ENCODE measurements around the gene RGMA. TPM values are rescaled to one million over a fixed set of nuclear protein-coding genes. Genes with fewer than 3 reads are reported as not detected.

RGMA gene
- total RNA-seq, 1 donor from 2014 or later: 0.40 TPM

DNA sequence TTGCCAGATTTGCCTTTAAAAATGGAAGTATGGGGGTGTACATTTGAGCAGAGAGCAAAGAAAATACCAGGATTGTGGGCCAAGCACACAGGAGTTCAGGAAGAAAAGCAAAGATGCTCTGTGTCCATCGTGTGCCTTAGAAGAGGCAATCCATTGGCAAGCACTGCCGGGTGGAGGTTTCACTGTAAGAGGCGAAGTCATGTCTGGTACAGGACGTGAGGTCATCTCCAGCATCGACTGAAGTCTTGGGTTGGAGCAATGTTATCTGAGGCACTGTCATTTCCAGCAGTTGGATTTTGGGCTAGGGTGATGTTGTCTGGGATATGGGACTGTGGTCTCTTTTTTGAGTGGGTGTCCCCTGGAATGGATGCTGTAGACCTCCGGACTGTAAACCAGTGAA lies 4.8 kb upstream of the RGMA start:
- no peak overlapping the region for H3K4me3 ChIP-seq (ENCODE audit: low read depth, low read length)
- TF ChIP-seq, protein P1, sequence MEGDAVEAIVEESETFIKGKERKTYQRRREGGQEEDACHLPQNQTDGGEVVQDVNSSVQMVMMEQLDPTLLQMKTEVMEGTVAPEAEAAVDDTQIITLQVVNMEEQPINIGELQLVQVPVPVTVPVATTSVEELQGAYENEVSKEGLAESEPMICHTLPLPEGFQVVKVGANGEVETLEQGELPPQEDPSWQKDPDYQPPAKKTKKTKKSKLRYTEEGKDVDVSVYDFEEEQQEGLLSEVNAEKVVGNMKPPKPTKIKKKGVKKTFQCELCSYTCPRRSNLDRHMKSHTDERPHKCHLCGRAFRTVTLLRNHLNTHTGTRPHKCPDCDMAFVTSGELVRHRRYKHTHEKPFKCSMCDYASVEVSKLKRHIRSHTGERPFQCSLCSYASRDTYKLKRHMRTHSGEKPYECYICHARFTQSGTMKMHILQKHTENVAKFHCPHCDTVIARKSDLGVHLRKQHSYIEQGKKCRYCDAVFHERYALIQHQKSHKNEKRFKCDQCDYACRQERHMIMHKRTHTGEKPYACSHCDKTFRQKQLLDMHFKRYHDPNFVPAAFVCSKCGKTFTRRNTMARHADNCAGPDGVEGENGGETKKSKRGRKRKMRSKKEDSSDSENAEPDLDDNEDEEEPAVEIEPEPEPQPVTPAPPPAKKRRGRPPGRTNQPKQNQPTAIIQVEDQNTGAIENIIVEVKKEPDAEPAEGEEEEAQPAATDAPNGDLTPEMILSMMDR (conservative IDR thresholded peaks at IDR 0.05; ENCODE audit: low read depth, low read length): no peak
- DNase-seq (ENCODE audit: low read depth): no peak

DNA sequence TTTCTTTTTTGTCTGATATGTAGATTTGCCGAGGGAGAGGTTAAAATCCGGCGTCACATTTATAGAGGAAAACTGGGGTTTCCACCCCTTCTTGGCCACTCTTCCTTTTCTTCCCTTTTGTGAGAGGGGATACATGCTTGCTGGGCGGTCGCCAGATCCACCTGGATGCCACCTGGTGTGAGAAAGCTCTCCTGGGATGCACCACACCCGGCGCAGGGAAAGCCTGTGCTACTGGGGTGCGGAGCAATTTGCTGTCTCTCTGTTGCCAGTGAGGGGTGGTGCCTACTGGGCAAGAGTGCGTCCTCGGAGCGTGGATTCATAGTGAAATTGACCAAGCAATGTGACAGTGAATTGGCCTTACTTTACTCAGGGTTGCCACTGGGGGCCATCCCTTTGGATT lies 2.5 kb upstream of the RGMA start:
- TF ChIP-seq, protein P1 (conservative IDR thresholded peaks at IDR 0.05; ENCODE audit: low read depth, low read length): no peak
- H3K4me3 ChIP-seq (ENCODE audit: low read depth, low read length): no peak overlapping the region
- no peak for DNase-seq (ENCODE audit: low read depth)

DNA sequence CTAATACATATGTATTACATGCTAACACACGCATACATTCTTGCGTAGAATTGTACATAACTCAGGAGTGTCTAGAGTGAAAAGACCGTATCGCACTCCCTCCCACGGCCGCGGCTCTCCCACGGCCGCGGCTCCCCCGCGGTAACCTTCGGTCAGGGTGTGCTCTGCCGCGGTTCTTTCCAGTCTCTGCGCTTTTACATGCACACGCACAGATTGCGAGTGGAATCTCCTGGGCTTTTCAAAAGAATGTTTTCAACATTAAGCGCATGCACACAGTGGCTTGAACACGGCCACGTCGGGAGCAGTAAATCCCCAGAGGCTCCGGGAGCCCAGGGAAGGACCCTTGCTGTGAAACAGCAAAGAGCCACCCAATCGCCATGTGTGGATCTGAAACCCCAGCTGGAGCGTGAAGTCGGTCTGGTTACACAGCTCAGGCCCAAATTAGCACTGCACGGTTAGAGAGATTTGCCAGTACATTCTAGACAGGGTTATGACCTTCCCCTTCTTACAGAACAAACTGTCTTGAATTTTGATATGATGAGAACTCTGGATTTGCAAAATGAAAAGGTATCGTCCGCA lies 805 bp upstream of the RGMA start:
- DNase-seq (ENCODE audit: low read depth): no peak
- TF ChIP-seq, protein P1 (conservative IDR thresholded peaks at IDR 0.05; ENCODE audit: low read depth, low read length): no peak

DNA sequence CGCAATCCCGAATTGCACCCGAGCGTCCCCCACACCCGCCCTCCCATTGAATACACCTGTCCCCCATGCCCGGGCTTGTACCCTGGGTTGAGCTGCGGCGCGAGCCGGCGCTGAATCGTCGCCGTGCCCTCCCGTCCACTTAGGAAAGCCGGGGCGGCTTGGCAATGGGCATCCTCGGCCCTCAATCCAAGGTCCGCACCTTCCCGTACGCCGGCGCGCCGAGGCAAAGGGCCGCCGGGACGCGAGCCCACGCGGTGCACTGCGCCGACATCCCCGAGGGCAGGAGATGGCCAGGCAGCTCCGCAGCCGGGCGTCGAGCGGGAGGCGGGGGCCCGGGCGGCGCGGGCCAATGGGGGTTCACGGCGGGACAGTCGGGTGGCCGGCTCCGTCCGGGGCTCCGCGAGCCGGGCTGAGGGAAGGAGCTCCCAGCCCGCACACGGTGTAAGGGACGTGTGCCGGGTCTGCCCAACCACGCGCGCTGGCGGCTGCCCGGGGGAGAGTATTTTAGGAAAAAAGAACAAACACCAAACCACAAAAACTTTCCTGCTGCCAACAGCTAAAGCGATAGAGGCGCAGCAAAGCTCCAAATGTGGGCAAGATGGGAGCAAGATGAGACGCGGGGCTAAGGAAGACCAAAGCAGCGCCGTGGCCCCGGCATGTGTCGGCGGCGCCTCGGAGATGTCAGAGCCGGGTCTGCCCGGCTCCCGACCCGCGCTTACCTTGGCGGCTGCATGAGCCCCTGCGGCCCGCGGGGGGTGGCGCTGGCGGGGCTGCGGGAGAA lies 621 bp downstream of the RGMA start:
- DNase-seq (ENCODE audit: low read depth): no peak
- H3K4me3 ChIP-seq (ENCODE audit: low read depth, low read length): peak overlapping the region; percentile 28
- TF ChIP-seq, protein P1 (conservative IDR thresholded peaks at IDR 0.05; ENCODE audit: low read depth, low read length): no peak

More for the DNA sequence above, 805 bp upstream of the RGMA start:
- H3K4me3 ChIP-seq (ENCODE audit: low read depth, low read length): no peak overlapping the region

DNA sequence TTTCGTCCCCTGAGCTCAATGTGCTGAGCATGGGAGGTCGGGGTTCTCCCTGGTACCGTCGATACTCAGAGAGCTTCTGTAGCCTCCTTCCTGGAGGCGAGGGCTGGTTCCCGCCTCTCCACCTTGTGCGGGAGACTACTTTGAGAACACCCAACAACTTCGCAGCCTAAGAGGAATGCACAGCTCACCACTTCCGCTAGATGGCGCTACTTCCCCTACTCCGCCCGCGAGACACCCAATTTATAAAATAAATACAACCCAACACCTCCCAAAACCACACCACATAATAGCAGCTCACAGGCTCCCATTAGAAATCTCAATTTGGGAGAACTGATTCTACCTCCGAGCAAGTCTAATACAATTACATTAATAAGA lies 1.2 kb downstream of the RGMA start:
- TF ChIP-seq, protein P1 (conservative IDR thresholded peaks at IDR 0.05; ENCODE audit: low read depth, low read length): peak; percentile 93
- H3K4me3 ChIP-seq (ENCODE audit: low read depth, low read length): peak overlapping the region; percentile 28
- no peak for DNase-seq (ENCODE audit: low read depth)

DNA sequence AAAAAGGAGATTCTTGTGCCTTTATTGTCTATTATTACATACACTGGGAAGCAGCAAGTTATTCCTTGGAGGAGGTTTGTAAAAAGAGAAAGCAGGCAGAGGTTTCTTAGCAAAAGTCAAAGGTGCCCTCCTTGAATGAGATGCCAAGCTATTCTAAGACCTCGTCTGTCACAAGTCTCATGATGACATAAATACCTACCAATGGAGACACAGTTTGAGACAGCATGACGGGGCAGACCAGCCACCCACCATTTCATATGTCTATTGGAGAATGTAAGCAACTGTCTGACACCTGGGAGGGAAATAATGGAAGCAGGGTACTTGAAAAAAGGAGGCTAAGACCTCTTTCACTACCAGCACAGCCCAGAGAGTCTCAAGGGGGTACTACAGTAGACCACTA lies 2.2 kb downstream of the RGMA start:
- TF ChIP-seq, protein P1 (conservative IDR thresholded peaks at IDR 0.05; ENCODE audit: low read depth, low read length): no peak
- no peak overlapping the region for H3K4me3 ChIP-seq (ENCODE audit: low read depth, low read length)
- DNase-seq (ENCODE audit: low read depth): no peak

DNA sequence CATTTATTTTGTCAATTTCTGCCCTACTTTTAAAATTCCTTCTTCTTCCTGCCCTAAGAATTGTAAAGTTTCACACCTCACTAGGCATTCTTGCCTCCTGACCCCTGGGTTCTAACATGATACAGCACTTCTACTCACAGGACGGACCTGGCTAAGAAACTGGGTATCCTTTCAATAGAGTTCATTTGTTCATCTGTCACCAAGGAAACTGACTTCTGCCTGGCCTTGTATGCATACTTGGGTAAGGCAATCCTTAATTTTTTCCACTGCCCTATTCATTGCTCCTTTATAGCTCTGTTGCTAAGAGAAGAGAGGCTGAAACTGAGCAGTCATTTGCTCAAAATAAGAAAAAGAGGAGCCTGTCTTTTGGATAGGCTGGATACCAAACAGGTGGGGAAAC lies 3.3 kb downstream of the RGMA start:
- DNase-seq (ENCODE audit: low read depth): no peak
- no peak overlapping the region for H3K4me3 ChIP-seq (ENCODE audit: low read depth, low read length)
- TF ChIP-seq, protein P1 (conservative IDR thresholded peaks at IDR 0.05; ENCODE audit: low read depth, low read length): no peak

All from epithelial cell of proximal tubule (primary cell).